ENCODE data around the gene ITGB6. TPM values are rescaled to one million over a fixed set of nuclear protein-coding genes. Genes with fewer than 3 reads are reported as not detected.

Gene ITGB6, protein sequence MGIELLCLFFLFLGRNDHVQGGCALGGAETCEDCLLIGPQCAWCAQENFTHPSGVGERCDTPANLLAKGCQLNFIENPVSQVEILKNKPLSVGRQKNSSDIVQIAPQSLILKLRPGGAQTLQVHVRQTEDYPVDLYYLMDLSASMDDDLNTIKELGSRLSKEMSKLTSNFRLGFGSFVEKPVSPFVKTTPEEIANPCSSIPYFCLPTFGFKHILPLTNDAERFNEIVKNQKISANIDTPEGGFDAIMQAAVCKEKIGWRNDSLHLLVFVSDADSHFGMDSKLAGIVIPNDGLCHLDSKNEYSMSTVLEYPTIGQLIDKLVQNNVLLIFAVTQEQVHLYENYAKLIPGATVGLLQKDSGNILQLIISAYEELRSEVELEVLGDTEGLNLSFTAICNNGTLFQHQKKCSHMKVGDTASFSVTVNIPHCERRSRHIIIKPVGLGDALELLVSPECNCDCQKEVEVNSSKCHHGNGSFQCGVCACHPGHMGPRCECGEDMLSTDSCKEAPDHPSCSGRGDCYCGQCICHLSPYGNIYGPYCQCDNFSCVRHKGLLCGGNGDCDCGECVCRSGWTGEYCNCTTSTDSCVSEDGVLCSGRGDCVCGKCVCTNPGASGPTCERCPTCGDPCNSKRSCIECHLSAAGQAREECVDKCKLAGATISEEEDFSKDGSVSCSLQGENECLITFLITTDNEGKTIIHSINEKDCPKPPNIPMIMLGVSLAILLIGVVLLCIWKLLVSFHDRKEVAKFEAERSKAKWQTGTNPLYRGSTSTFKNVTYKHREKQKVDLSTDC
- total RNA-seq: not detected

GRCh38 chr2:160199683-160200389 lies at the start of gene ITGB6:
TSS of gene ITGB6 (minus strand) at chr2:160200272. CDS start at chr2:160200063, 209 bp downstream.
- CTCF ChIA-PET: no interaction called here

DNA sequence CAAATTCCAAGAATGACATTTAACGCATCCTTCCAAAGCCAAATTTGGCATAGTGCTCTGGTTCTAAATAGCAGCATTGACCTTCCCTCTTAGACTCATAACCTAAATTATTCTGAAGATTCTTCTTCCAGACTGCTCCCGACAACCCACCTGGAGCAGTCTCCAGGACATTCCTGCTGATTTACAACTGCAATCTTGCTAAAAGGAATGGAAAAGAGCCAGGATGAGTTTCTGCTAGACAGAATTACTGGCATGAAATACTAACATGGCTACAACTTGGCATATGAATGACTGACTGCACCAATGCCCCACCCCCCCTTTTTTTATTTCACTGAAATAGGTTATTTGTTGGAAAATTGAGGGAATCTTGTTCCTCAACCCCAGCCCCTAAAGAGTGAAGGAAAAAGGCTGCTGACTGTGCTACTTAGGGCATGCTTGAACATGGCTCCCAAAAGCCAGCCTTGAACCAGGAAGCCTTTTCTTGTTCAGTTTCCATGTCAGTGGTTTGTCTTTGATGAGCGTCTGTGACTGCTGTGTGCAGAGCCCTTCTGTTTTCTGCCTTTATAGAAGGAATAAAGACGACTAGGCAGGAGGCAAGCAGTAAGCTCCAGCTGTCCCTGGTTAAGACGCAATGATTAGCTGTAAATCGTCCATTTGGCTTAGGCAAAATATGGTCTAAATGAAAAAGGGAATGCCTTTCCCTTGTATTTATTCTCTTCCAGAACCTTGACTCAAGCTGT lies 47.4 kb upstream of the ITGB6 start:
- ChIA-PET POLR2A (no interaction called here), CTCF (no interaction called here)

More at GRCh38 chr2:160199683-160200389, at the start of gene ITGB6:
- POLR2A ChIA-PET: no interaction called here

DNA sequence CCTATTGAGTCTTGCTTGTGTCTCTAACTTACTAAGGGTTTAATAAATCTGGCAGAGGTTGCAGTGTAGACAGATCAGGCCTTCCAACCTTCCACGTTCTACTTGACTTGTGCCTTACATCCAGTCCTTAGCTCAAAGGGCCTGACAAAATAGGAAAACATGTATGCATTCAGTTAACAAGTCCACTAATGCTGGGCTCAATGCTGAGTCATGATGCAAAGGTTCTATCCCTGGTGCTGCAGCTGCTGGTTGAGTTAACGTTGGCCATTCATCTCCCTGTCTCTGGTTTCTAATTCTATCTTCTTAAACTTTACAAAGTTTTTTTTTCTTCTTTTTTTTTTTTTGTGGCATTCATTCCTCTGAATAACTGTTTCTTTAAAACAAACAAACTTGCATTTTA lies 46.3 kb upstream of the ITGB6 start:
- POLR2A ChIA-PET: no interaction called here
- CTCF ChIA-PET: no interaction called here

DNA sequence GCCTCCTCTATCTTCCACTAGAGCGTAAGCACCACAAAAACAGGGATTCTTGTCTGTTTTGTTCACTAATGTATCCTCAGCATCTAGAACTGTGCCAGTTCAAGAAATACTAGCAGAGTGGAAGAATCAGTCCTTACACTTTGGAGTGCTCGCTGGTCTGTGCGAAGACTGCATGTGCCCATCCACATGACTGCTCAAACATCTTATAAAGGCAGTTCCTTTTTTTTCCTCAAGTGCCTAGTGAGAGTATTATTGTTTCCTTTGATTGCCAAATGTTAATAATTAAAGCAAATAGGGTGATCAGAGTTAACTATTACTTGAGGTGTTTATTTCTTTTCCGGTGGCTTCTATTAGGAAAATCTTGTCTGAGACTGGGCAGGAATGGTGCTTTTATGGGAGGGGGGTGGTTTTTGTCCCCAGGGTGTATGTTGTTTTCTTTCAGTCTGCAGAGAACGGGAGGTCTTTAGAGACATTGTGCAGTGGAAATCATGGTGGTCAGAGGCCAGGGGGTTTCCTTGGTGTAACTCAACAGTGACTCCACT lies 45.6 kb upstream of the ITGB6 start:
- ChIA-PET CTCF (no interaction called here), POLR2A (no interaction called here)

DNA sequence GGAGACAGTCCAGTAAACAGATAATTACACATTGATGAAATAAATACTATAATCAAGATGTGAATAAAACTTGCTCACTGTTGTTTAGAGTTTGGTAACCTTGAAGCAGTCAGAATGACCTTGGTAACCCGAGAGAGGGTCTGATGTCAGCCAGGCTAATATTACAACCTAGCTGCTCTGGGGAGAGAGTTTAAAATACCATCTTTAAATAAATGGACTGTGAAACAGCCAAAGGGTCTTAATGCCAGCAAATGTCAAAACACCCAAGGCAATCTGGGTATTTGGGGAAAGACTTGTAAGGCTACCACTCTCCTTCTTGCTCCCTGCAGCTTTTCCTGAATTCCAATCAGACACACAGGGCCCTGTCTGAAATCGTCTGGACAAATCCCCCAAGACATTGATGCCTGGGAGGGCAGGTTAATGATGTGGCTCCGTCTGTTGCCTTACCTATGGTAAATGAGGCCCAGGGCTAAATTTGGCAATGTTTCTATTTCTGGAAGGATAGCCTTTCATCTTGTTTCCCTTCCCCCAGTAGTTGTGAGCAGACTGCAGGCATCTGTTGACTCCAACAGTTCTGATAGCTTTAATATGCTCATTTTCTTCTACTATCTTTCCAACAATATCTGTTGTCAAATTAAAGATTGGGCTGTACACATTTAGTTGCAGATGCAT lies 43.0 kb upstream of the ITGB6 start:
- POLR2A ChIA-PET: no interaction called here
- CTCF ChIA-PET: no interaction called here

DNA sequence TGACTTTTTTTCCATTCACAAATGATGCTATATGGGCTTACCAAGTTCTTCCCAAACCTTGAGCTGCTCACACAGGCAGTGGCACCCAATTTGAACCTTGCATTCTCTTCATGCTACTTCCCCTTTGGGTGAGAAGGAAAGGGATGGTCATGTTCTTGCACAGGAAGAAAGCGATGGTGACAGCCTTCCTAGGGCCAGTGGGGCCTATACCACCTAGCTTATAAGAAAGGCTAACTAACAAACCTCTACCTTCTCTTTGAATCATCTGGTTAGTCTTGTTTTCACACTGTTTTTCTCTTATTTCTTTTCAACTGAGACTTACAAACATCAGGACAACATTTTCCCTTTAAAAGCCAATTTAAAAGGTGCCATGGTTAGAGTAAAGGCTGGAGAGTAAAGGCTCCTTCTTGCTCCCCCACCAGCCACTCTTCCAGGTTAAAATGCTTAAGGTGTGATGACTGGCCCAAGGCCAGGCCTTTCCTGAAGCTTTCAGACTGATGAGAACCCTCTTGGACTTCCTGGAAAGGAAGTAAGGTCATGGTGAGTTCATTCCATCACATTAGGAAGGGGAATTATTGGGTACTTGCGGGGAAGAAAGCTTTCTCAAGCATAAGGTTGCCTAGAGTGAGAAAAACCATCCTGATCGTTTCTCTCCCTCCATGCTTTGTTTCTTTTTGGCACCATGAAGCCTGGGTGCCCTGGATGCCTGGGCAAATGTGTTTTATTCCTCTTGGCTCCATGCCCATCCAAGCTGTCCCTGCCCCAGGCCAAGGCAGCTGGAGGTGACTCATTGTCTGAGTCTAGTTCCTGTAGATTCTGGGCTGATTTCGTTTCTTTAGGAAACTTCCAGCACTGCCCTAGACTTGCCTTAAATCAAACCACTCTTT lies 41.4 kb upstream of the ITGB6 start:
- POLR2A ChIA-PET: no interaction called here
- CTCF ChIA-PET: interaction anchor here (1.2 kb wide), 1 partner anchor 10 kb away, joined by 7 read pairs; no protein-coding TSS in a partner anchor

DNA sequence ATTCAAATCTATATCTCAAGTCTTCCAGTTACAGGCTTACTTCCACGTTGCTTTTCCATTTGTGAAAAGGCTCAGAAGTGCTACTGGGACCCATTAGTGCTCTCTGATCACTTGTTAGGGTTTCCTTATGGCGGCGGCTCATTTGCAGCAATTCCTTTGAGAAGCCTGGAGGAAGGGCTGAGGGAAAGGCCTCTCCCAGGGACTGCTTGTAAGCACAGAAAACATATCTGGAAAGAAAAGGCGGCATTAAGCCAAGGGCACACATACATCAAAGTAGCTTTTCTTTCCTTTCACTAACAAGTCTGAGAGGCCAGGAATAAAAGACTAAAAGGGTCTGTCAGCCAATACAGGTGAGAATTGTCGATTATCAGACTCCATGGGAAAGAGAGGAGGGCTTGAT lies 39.4 kb upstream of the ITGB6 start:
- POLR2A ChIA-PET: no interaction called here
- CTCF ChIA-PET: no interaction called here

DNA sequence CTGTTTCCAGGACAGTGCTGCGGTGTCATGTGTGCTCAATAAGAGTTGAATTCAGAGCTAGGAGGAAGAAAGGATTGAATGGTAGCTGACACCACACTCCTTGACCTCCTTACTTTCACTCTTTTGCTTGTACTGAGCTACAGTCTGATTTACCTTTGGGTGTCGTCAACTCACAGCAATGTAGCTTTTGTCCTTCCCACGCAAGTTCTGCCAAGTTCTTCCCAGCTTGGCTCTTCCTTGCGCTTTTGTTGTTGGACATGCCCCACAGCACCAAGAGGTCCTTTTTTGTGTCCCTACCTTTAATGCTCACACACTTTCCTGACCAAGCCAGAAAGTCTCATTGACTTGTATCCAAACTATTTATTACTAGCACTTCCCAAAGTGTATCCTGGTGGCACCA lies 38.3 kb upstream of the ITGB6 start:
- CTCF ChIA-PET: no interaction called here
- POLR2A ChIA-PET: no interaction called here

GRCh38 chr2:160232905-160233475 lies 32.9 kb upstream of the ITGB6 start:
- CTCF ChIA-PET: no interaction called here
- POLR2A ChIA-PET: no interaction called here

DNA sequence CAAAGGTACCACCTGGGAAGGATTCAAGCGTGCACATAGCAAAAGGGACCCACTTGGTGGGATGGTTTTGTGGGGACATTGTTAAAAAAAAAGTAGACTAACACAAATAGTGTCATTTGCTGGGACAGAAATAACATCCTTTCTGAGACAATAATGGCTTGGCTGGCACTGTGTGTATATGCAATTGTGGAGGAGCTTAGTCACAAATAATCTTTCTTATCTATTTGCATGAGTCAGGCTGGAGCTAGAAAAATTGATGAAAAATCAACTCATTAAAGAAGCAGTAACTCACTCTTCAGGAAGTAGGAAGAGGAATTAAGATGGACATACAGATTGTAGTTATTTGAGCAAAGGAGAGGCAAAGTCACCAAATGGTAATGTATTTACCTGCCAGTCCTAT lies 29.5 kb upstream of the ITGB6 start:
- ChIA-PET CTCF (no interaction called here), POLR2A (no interaction called here)

DNA sequence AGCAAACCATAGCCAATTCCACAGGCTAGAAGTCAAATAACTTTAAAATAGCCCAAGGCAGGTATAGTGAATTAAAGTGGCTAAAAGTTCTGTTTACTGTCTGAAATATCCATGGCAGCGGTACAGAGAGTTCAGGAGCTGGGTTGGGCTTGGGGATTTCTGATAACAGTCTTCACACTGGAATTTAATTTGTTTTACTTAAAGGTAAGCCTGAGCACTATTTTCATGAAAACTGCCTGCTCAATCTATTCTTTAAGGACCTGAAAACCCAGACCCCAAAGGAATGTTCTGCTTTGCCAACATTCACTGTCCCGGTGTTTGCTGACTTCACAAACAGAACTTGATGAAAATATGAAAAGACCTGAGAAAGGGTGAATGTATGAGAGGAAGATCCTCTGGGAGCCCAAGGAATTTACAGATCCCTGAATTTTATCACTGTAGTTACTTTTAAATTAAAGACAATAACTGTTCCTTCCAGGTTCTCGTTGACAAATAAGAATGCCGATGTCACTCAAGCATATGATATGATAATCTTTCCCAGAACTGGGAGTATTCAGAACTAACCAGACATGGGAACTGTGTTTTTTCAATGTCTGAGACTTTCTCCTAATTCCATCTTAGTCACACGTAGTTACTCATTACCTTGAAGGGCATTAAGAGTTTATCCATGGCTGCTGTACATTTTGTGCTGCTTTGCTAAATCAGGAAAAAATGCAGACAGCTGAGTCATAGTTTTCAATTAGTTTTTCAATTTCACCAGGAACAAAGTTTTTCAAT lies 28.3 kb upstream of the ITGB6 start:
- ChIA-PET POLR2A (no interaction called here), CTCF (interaction anchor here (1.2 kb wide), 1 partner anchor 23 kb away, joined by 3 read pairs; no protein-coding TSS in a partner anchor)

GRCh38 chr2:160227293-160227915 lies 27.3 kb upstream of the ITGB6 start:
- ChIA-PET POLR2A (no interaction called here), CTCF (interaction anchor here (1.2 kb wide), 1 partner anchor 23 kb away, joined by 3 read pairs; no protein-coding TSS in a partner anchor)

- CTCF ChIA-PET: no interaction called here
- POLR2A ChIA-PET: no interaction called here
These were observed 26.3 kb upstream of the ITGB6 start for GRCh38 chr2:160226367-160226766.

- ChIA-PET CTCF (interaction anchor here (1.8 kb wide), 1 partner anchor 768 kb away, joined by 5 read pairs; no protein-coding TSS in a partner anchor), POLR2A (no interaction called here)
These were observed 25.6 kb upstream of the ITGB6 start for GRCh38 chr2:160225722-160226121.

- POLR2A ChIA-PET: no interaction called here
- CTCF ChIA-PET: interaction anchor here (1.3 to 1.8 kb wide), 2 partner anchors 38 to 769 kb away, joined by 4 to 5 read pairs; no protein-coding TSS in a partner anchor
These were observed 24.4 kb upstream of the ITGB6 start for GRCh38 chr2:160224507-160224906.

DNA sequence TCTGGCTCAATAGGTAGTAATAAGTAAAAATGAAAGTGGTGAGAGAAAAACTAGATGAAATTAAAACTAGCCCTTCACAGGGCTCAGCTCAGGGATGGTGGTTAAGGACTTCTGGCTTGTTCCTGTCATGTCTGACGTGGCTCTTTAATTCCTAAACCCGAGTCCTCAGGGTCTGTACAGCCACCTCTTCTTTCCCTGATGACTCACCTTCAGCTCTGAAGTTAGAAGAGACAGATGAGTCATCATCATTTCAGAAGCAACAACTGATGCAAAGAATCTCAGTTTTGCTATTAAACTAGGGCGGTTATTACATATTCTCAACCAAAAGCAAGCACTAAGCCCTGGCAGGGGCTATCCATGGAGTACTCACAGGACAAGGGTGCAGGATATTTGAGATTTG lies 24.0 kb upstream of the ITGB6 start:
- ChIA-PET CTCF (interaction anchor here (1.3 kb wide), 1 partner anchor 39 kb away, joined by 4 read pairs; no protein-coding TSS in a partner anchor), POLR2A (no interaction called here)

Data from activated CD8-positive, alpha-beta memory T cell treated with anti-CD3 and anti-CD28 coated beads for 36 hours (primary cell).